ENCODE measurements around the gene EBLN1.

EBLN1 gene
- total RNA-seq = 0 to 0.55 (median 0) reads per million in 17 experiments

DNA sequence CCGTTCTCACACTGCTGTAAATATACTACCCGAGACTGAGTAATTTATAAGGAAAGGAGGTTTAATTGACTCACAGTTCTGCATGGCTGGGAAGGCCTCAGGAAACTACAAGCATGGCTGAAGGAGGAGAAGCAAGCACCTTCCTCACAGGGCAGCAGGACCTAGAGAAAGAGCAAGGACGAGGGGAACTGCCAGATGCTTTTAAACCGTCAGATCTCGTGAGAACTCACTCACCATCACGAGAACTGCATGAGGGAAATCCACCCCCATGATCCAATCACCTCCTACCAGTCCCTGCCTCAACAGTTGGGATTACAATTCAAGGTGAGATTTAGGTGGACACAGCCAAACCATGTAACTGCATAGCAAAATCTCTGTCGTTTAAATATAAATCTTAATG lies at the start of gene EBLN1:
Gene EBLN1 (minus strand): TSS at position 174 of the 400 bp plus-strand sequence. CDS start 8,032 bp downstream, outside the sequence.
- DNase-seq = no peak

DNA sequence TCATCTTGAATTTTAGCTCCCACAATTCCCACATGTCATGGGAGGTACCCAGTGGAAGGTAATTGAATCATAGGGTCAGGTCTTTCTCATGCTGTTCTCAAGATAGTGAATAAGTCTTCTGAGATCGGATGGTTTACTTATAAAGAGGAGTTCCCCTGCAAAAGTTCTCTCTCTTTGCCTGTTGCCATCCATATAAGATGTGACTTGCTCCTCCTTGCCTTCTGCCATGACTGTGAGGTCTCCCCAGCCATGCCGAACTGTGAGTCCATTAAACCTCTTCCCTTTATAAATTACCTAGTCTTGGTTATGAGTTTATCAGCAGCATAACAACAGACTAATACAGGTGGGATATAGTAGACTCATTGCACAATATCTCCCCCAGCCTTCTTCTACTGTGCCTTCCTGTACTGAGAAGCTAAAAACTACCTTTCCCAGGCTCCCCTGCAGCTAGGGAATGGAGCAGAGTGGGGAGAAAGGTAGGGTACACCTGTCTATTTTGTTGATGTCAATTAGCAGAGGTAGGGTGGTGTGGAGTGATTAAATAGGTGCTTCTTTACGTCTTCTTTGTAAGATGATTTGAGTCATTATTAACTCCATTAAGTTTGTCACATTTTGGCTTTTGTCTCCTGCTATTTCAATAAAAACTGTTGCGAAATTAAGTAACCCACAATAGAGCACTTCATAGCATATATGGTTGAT lies 48.2 kb upstream of the EBLN1 start:
- DNase-seq = no peak

DNA sequence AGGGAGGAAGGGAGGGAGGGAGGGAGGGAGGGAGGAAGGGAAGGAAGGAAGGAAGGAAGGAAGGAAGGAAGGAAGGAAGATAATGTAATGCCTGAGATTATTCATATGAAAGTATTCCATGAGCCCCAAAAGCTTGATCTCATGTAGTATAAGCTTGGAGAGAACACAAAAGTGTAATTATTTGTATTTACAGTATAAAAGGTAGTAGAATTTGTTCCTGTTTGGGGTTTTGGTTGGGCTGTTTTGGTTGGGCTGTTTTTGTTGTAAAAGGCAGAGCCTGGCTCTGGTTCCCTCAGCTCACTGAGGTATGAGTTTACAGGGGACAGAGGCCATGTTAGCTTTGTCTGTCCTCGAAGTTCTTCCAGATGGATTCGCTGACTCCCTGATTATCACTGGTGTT lies 45.3 kb upstream of the EBLN1 start:
- DNase-seq = no peak

DNA sequence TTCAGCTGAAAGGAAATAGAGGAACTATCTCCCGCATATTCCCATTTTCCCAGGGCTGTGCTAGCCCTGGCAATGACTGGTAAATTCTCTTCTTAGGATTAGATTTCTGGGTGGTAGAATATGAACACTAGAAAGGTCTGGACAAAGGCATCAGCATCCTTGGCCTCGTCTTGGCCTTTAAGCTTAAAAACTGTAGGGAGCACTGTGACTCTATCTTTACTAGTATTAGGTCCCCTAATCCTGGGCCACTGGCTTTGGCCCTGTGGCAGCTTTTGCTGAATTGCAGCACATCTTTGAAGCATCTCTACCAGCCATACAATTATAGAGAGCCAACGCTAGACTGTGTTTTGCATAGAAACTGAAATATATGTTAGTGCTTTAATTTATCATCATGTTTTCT lies 41.5 kb upstream of the EBLN1 start:
- peak in 3 of 4 experiments; percentile 30 to 34 (median 34) for DNase-seq

DNA sequence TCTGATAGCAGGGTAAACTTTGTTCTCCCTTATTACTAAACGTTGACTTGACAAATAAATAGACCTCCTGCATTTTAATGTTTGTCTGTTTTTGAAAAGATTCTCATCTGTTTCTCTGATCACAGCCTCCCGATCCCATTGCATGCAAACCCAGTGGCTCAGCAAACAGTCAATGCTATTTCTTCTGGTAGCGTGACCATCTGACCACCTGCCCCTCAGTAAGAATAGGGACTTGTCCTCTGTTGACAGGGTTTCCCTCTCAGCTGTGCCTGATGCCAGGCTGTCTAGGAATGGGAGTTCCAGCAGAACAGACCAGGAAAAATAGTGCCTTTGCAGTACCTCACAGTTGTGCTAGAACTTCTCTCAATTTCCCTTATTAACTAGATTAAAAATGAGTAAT lies 40.7 kb upstream of the EBLN1 start:
- no peak for DNase-seq

DNA sequence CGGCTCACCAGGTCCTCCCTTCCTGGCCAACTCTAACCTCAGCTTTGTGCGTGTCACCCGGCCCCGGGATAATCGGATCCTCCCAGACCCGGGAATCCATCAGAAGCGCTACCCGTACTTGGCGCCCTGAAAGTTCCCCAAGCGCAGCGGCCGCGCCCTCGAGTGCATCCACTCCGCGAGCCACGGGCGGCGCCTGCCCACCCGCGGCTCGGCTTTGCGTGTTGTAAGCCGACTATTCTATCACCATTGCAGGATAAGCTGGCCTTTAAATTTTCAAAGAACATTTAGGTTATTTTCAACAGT lies 35.7 kb upstream of the EBLN1 start:
- DNase-seq = peak; percentile 56 to 81 (median 71)

DNA sequence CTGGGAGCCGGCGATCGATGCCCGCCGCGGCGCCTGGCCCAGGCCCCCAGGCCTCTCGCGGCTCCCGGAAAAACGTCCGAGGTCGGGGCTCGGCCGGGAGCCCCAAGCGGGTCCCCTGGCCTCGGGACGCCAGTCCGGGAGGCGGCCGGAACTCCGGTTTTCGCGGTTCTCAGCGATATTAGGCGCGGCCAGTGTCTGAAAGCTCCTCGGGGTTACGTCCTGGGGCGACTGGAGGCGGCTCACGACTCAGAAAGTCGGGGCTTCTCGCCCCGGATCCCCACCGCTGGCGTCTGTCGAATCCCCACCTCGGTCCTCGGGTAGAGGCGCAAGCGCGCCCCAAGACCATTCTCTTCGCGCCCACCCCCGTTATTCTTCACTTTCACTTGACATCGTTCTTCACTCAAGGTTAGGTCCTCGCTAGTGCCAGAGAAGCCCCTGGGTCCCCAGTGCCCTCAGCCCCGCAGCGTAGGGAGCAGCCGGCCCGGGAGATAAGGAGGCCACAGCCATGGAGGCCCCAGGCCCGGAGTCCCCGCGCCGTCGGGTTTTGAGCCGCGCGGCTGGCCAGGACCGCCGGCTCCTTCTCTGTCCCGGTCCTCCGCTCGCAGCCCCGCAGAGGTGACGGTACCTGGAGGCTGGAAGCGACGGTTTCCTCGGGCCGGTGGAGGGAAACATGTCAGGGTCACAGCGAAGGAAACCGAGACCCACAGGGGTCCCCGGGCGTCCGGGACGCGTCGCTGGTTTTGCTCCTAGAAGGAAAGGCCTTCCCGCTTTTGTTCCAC lies 35.2 kb upstream of the EBLN1 start:
- DNase-seq = peak; percentile 49 to 74 (median 66)

DNA sequence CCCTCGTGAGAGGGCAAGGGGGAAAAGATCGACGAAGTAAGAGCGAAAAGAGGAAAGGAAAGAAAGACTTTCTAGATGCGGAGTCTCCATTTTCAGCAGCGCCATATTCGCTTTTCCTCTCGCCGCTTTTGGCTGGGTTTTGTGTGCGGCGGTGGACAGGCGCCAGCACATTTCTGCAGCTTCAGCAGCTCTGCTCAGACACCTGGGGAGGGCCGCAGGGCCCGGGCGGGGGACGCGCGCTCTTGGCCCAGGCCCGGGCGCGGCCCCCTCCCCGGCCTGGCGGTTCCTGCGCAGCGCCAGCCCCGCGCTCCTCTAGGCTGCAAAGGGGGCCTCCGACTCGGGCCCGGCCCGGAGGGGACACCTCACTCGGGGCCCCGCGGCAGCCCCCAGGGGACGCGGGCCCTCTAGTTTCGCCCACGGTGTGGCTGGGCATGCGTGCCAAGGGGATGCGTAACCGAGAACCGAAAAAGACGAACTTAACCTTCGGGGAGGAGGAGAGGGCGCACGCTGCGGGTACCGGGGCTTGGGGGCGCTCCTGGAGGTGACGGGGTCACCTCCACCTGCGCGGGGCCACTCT lies 34.5 kb upstream of the EBLN1 start:
- peak in 3 of 4 experiments; percentile 64 to 73 (median 70) for DNase-seq

DNA sequence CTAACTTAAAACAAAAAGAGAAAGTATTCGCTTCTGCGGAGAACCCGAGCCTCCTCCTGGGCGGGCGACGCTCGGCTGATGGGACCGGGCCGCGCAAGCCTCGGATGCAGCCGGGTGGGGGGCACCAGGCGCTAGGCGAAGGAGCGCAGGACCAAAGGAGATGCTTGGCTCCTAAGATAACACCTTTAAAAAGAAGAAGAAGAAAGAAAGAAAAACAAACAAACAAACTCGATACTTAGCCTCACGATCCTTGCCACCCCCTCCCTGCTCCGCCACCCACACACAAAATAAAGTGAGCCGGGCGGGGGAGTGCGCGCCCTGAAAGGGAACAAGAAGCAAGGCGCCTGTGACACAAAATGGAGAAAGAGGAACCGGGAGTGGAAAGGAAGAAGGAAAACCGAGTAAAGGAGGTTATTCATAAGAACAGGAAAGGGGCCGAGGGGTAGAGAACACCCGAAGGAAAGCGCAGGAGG lies 34.0 kb upstream of the EBLN1 start:
- peak; percentile 80 to 91 (median 88) for DNase-seq

DNA sequence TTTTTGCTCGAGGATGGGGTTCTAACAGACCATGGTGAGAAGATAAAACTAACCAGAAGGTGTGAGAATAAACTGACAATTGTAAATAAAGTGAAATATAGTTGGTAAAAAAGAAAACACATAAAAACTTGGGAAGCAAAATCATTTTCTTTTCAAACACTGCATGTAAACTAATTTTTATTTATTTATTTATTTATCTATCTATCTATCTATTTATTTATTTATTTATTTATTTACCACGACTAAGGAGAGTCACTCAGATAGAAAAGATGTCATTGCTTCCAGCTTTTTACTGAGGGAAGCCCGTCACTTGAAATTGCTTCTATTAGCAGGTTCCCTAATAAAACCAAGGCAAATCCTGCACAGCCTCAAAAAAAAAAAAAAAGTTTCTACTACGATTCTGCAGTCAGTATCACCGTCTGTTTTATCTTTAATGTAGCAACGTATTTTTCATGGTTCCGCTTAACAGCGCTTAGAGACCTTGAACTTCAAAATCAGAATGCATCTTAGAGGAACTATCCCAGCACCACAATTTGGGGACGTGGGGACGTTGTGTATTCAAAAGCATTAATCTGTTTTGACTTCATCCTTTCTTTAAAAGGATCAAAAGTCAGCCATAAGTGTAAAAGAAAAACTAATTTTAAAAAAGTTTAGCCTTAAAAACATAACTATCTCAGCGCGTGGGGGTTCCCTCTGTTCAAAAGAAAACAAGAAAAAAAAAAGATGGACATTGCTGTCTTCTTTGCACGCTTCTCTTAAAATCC lies 33.3 kb upstream of the EBLN1 start:
- DNase-seq = peak; percentile 43 to 72 (median 59)

DNA sequence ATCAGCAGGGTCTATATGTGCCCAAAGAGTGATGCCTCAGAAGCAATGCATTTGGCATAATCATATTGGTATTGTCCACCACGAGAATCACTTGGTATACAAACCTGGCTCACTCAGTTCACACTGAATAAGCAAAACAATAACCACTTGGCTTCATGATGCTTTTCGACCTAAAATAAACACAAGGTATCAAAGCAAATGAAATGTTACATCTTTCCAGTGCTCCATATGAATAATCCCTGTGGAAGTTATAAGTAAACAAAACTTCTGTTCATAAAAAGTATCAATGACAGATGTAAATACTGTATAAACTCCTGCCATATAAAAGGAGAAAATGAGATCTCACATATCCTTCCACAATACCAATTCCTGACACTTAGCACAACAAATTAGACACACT lies 29.8 kb upstream of the EBLN1 start:
- no peak for DNase-seq

DNA sequence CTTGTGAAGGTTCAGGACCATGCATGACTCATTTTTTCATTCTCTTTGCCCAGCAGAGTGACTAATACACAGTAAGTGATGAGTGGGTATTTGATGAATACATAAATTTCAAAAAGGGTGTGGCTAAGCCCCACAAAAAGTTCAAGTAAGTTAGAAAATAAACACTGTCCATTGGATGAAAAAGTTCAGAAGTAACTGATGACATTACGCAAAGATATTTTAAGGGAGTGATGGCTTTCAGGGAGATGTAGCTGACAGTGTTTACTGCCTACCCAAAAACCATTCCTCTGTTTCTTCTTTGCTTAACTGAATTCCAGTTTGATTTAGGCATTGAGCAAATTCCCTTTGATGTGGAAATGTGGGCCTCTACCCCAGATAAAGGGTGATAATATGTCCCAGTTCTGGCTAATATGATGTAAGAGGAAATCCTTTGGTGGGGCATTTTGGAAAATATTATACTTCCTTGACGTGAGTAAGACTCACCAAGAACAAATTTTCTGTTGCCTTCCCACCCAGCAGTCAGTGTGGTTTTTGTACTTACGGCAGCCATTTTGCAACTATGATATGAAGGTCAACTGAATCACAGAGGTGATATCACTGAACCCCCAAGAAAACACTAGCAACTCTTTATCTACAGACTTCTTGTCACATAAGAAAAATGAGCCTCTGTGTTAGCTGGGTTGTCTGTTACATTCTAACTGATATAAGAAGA lies 29.0 kb upstream of the EBLN1 start:
- DNase-seq = peak in 3 of 4 experiments; percentile 40 to 73 (median 42)

DNA sequence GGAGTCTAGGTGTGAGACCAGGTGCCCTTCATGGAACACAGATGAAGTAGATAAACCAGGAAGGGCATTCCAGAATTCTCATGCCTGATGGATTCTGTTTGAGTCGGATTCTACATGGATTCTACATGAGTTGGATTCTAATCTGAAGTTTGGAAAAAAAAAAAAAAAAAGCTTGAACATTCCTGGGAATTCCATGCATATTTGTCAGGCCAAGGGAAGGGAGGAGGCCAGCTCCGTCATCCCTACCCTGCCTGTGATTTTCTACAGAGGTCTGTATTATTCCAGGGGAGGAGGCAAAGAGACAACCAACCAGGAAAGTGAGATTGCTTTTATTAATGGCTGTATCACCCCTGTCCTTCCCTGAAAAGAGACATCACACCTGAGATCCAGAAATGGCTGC lies 27.8 kb upstream of the EBLN1 start:
- DNase-seq = no peak

DNA sequence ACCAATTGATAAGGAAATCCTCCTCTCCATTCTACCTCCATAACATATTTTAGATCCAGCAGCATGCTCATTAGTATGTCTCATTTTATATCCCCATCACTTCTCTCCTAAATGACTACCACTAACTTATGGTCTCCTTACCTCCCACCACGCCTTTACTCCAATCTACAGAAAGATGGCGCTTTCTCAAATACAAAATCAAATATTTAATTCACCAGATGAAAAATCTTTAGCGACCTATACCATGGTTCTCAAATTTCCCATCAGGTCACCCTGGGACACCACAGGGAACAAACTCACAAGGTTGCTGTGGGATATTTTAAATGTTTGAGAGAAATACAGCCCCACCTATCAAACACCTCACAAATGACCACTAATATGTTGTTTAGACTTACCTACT lies 27.0 kb upstream of the EBLN1 start:
- DNase-seq = no peak

DNA sequence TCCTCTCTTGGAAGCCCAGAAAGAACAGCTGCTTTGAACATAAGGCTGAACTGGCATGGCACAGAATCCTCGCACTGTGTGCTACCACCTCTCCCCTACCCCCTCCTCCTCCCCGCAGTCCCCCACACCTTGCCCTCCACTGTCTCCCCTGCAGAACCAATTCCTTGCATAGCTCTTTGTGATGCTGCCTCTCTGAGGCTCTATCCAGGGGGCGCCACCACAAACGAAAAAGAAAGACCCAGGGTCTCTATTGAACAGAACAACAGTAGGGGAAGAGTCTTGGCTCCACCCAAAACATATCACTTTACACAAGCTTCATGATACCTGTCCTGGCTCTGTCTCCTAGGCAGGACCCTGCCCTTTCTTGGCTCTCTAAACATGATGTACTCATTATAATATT lies 26.2 kb upstream of the EBLN1 start:
- DNase-seq = peak in 1 of 4 experiments; percentile 13

DNA sequence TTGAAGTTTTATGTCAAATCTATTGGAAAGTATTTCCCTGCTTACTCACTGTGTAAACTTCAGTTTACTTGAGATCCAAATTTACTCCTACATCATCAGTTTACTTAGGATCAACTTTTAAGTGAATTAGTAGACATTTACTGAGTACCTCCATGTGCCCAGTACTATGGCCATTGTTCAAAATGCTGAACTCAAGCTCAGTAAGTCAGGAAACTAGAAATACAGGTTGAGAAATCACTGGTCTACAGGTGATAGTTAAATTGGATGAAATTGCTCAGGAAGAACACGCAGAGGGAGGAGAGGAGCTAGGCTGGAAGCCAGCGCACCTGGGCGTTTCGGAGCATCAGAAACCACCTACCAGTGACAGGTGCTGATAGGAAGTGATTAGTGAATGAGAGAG lies 25.5 kb upstream of the EBLN1 start:
- DNase-seq = no peak

DNA sequence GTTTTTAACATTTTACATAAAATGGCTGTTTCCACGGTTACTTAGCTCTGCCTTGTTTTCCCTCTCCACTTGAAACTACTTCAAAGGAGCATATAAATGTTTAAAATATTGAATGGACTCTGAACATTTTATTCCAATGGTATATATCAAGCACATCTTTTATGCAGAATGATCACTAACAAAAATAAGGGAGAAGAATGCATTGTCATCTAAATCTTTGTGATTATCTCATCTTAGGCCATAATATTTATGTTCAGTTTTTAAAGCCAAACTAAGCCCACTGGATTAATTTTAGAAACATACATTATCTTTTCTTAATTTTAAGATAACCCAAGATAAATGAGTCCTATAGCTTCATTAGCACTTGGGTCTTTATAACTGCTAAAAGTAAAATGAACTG lies 13.4 kb upstream of the EBLN1 start:
- no peak for DNase-seq

DNA sequence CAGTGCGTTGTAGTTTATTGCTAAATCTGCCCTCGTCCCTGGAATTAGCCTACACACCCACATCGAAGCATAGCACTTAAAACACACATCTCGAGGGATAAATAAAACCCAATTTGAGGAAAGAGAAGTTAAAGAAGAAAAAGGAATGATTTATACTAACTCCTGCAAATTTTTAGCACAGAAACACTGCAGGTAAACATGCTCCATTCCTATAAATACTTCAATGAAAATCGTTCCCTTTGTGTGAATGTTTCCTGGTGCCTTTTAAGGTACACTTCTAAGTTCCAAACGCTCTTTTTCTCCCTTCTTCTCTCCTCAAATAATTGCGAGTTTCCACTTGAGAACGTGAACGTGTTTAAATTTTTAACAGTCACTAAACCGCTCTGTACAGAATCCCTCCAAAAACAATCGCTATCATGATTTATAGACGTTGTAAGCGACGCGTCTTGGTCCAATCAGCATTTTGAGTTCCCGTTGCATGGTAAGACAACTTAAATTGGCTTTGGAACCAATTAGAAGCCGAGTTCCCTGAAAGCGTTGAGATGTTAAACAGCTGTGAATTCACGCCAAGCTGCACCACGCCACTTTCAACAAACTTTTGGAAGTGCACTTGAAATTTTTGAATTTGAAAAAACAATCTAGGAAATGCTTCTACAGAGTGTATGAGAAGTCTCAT lies 12.5 kb upstream of the EBLN1 start:
- DNase-seq = peak; percentile 39 to 60 (median 52)

DNA sequence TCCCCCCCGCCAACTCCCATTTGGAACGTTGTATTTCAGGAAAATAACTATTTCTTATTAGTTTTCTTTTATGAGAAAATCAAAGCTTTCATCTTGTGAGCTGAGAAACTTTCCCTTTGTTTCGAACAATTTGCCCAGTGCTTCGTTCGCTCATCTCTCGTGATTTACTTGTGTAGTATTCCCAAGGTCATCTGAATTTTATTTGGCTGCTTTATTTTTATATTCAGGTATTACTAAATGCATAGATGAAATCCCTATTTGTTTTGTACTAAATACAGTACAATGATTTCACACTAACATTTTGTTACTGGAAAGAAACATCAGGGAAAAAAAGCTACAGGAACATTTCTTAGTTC lies 12.0 kb upstream of the EBLN1 start:
- no peak for DNase-seq

DNA sequence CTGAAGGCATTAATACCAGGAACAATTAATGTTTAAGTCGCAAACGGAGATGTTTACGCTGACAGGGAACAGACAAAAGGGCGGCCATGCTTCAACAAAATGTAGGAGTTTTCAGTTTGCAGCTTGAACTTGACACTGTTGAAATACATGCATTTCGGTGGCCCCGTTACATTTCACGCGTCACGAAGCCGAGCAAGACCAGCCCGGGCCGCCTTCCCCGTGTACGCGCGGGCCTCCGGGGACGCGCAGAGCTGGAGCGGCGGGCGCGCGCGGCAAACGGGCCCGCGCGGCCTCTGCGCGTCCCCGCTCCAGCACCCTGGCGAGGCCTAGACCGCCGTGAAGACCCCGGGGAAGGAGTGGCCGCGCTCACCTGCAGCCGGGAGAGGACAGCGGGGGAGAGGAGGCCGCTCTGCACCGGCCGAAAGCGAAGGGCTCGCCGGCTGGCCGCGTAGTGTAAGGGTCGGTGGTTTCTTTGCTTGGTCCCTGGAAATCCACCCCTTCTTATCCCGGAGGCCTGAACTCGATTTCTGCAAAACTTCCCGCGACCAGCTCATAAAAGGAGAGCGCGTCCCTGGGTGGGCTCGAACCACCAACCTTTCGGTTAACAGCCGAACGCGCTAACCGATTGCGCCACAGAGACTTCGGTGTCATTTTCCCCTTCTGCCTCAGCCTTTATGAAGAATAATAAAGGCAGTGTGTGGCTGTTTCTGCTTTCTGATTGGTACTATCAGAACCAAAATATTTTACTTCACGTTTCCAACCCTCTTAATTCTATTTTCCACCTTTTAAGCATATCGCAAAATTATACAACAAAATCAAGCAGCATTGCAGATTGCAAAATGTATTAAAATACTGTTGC lies 11.4 kb upstream of the EBLN1 start:
- peak; percentile 90 to 95 (median 94) for DNase-seq

All from suppressor macrophage (primary cell).